GM19438 (cell line): ENCODE data around the gene XRN1.

Experiments
- ATAC-seq: cut with Tn5 transposase; IDR thresholded peaks from one replicate; pipeline ENCODE4 v1.9.1; 2021; ENCODE audit warnings: low read depth; ENCODE audit not compliant: unreplicated experiment

Gene XRN1

GRCh38 chr3:142275856-142276255 is 172.0 kb downstream of the XRN1 start:
- no peak for ATAC-seq

DNA sequence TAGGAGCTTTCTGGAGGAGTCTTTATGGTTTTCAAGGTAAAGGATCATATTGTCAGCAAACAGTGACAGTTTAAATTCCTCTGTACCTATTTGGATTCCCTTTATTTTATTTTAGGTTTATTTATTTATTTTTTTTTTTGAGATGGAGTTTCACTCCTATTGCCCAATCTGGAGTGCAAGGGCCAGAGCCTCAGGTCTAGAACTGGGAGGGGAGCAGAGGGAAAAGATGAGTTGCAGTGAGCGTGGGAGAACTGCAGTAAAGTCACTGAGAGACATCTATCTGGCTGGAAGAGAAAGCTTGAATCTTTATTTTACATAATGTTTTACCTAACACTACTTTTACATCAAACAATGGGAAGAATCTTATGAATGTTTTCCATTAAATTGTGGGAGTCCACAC is 172.9 kb downstream of the XRN1 start:
- no peak for ATAC-seq

GRCh38 chr3:142273501-142273900 is 174.3 kb downstream of the XRN1 start:
- ATAC-seq: no peak

DNA sequence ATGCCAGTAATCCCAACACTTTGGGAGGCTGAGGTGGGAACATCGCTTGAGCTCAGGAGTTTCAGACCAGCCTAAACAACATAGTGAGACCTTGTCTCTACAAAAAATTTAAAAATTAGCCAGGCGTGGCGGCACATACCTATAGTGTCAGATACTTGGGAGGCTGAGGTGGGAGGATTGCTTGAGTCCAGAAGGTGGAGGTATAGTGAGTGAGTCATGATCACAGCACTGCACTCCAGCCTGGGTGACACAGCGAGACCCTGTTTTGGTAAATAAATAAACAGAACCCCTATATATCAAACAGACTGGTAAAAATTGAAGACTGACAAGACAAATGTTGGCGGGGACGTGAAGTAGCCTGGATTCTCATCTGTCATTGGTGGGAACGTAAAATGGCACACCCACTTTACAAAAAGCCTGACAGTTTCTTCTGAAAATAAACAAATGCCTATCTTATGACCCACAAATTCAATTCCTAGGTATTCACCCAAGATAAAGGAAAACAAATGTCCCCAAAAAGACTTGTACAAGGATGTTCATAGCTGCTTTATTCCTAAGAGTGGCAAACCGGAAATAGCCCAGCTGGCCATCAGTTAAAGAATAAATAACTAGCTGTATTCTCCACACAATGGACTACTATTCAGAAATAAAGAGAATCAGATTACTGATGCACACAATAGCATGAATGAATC is 175.5 kb downstream of the XRN1 start:
- no peak for ATAC-seq

DNA sequence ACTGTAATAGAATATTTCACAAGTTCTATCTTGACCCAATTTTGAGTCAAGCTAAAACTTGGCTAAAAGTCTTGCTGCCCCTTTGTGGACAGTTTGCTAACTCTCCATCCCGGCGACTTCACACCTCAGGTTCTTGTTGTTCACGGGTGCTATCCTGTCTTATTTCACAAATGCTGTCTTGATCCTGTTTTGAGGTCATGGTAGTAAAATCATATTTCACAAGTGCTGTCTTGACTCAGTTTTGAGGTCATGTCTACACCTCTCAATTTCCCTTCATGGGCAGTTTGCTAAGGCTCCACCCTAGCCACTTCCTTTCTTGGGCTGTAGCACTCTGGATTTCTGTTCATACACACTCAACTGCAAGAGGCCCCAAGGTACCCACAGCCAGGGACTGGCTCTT is 177.4 kb downstream of the XRN1 start:
- ATAC-seq: no peak

DNA sequence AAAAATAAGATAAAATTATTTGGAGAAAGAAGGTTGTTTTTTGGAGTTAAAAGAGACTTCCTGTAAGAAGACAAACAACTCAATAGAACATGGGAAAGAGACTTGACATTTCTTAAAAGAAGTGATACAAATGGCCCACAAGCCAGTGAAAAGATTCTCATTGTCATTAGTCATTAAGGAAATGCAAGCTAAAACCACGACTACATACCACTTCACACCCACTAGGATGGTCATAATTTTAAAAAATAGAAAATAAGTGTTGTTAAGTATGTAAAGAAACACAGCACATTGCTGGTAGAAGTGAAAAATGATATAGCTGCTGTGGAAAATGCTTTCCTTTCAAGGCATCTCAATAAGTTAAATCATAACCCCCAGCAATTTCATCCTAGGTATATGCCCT is 178.1 kb downstream of the XRN1 start:
- ATAC-seq: no peak

- ATAC-seq: no peak
Measured at GRCh38 chr3:142268426-142268825, 179.4 kb downstream of the XRN1 start.

DNA sequence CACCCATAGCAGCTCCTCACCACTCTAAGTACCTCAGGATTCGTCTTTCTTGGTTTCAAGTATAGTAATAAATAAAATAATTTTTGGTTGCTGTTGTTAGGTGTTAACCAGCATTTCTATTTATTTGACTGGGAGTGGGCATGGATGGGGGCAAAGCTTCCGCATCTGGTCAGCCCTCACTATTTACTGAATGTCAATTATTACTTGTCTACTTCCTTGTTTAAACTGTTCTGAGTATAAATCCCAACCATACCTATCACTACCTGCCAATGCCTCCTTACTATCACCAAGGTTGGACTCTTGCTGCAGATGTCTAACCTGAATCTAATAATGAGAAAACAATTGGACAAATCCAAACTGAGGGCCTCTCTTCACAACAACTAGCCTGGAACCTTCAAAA is 180.6 kb downstream of the XRN1 start:
- no peak for ATAC-seq

- ATAC-seq: no peak
Measured at GRCh38 chr3:142263112-142263511, 184.7 kb downstream of the XRN1 start.

DNA sequence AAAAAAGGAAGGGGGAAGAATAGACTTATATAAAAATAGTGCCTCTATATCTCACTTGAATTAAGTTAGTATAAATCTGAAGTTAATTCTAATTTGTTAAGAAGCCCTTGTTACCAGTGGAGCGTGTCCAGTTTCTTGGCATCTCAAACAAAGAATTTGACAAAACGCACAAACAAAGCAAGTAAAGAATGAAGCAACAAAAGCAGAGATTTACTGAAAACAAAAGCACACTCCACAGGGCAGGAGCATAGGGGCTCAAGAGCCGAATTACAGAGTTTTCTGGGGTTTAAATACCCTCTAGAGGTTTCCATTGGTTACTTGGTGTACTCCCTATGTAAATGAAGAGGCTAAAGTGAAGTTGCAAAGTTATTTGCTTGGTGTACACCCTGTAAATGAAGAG is 188.5 kb downstream of the XRN1 start:
- ATAC-seq: no peak

DNA sequence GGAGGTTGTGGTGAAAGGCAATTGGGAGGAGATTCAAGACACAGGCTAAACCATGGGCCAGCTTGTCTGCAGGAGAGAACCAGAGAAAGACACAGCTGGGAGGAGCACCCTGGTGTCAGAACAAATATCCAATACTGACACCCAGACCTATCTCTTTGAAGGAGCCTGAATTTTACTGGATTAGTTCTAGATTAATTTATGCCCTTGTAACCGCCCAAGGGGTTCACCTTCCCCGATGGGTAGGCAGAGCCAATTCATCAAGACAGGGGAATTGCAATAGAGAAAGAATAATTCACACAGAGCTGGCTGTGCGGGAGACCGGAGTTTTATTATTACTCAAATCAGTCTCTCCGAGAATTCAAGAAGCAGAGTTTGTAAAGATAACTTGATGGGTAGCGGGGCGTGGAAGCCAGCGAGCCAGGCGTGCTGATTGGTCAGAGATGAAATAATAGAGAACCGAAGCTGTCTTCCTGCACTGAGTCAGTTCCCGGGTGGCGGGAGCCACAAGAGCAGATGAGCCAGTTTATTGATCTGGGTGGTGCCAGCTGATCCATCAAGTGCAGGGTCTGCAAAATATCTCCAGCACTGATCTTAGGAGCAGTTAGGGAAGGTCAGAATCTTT is 191.0 kb downstream of the XRN1 start:
- no peak for ATAC-seq
